Right lobe of liver (tissue), 6 donors: Measurements from ENCODE around the gene ARHGEF2. TPM values are rescaled to one million over a fixed set of nuclear protein-coding genes. Genes with fewer than 3 reads are reported as not detected.

ENCODE experiments used
- ATAC-seq, 4 donors: fragments of 200-7000 bp; cut with Tn5 transposase; one replicate each; pipeline ENCODE4 v1.9.1; 2020; ENCODE audit warnings: mild to moderate bottlenecking in 4 of 4, moderate library complexity in 4 of 4
- DNase-seq, 3 donors: peaks; one replicate each; pipeline ENCODE4 v3.0.0-alpha.2; 2020
- H3K27ac ChIP-seq, 3 donors: fragments of 200-600 bp; one replicate each; pipeline ENCODE4 v1.8.0; 2022
- H3K27me3 ChIP-seq, 2 donors: fragments of 200-600 bp; one replicate each; pipeline ENCODE4 v1.8.0; 2022
- H3K36me3 ChIP-seq, 4 donors: fragments of 200-600 bp; sonication (generic) in 1 of 4; one replicate each; pipeline versions ENCODE4 v1.5.1 to v1.8.0; 2017 to 2022; ENCODE audit warnings: control low read depth in 1 of 4
- H3K4me1 ChIP-seq, 4 donors: fragments of 200-600 bp; sonication (generic) in 1 of 4; one replicate each; pipeline versions ENCODE4 v1.5.1 to v1.8.0; 2017 to 2022; ENCODE audit warnings: control low read depth in 1 of 4
- H3K4me3 ChIP-seq, 3 donors: fragments of 200-600 bp; one replicate each; pipeline ENCODE4 v1.8.0; 2022
- H3K9me3 ChIP-seq, 4 donors: fragments of 200-600 bp; sonication (generic) in 1 of 4; one replicate each; pipeline versions ENCODE4 v1.5.1 to v1.8.0; 2017 to 2022; ENCODE audit warnings: control low read depth in 1 of 4
- POLR2A ChIP-seq: fragments of 450-650 bp; IDR thresholded peaks from one replicate; pipeline ENCODE4 v1.6.1; 2017; ENCODE audit warnings: antibody characterized with exemption, mild to moderate bottlenecking
- WGBS: methylation state at CpG from one replicate; pipeline ENCODE4 v1.1.6; 2018; ENCODE audit warnings: low coverage, low lambda C conversion rate; ENCODE audit not compliant: insufficient coverage; ENCODE audit errors: missing lambda C conversion rate; 5-methylcytosine and 5-hydroxymethylcytosine counted together
- intact Hi-C, 2 donors: fragments of 100-400 bp; cut with DNase I; formaldehyde crosslinking; loops; one replicate each; pipeline versions ENCODE4 v1.11.2 to v1.14.1; 2022
- total RNA-seq, 6 experiments: library from RNA; depleted of rRNA in 2 of 6; stranded (reverse); fragments of >200 nt in 2 of 6; fragmentation: NEBNext Ultra II Directional in 3 of 6; extraction: Animal tissue kit (Norgen Biotek cat#: 25700) in 3 of 6; gene quantifications; one replicate each; pipeline versions ENCODE4 v1.1.0 to v1.2.4, GENCODE V29; 2016 to 2023
- TF ChIP-seq, protein P1 (sequence below), 4 donors: fragments of 200-600 bp in 3 of 4; fragments of 450-650 bp in 1 of 4; IDR thresholded peaks; one replicate each; pipeline versions ENCODE4 v1.5.1 to v1.8.0; 2016 to 2022; ENCODE audit warnings: antibody characterized with exemption in 4 of 4, mild to moderate bottlenecking in 2 of 4
- donor health status: DM: no; HTN: yes; CAD: no.
- donor health status: DM: no; HTN: no; CAD: no.
- donor health status: DM: no; HTN: no; CAD: no.
- donor health status: DM: no; HTN: yes; CAD: no.
- donor health status: DM: no; HTN: yes; CAD: no.

ARHGEF2 gene
- total RNA-seq, 6 experiments from 2014 or later = 7.9 to 23.8 (median 13.1) TPM

DNA sequence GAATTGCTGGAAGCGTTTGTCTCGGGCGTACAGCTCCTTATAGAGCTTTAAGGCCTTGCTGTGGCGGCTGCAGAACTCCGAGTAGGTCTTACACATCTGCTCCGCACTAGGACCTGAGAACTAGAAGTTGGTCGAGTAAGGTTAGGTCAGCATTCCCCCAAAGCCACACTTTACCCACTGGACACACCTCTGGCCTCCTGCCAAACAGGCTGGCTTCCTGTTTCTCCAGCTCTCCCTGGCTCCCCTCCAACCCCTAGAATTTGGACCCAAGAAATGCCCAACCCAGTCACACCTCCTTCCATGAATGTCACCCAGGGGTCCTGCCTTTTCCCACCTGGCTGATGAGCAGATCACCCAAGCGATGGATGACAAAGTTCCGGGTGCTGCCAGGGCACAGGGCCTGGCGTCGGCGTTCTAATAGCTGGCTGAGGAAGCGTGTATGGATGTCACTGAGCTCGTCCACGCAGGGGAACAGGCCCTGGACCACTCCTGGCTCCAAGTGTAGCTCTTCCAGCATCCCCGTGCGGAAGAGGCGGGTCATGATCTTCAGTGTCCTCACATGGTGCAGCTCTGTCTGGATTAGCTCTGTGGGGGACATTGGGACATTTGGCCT lies 15.6 kb downstream of the ARHGEF2 start:
- TF ChIP-seq, protein P1, sequence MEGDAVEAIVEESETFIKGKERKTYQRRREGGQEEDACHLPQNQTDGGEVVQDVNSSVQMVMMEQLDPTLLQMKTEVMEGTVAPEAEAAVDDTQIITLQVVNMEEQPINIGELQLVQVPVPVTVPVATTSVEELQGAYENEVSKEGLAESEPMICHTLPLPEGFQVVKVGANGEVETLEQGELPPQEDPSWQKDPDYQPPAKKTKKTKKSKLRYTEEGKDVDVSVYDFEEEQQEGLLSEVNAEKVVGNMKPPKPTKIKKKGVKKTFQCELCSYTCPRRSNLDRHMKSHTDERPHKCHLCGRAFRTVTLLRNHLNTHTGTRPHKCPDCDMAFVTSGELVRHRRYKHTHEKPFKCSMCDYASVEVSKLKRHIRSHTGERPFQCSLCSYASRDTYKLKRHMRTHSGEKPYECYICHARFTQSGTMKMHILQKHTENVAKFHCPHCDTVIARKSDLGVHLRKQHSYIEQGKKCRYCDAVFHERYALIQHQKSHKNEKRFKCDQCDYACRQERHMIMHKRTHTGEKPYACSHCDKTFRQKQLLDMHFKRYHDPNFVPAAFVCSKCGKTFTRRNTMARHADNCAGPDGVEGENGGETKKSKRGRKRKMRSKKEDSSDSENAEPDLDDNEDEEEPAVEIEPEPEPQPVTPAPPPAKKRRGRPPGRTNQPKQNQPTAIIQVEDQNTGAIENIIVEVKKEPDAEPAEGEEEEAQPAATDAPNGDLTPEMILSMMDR (IDR thresholded peaks at IDR 0.05) = no peak
- no peak for TF ChIP-seq POLR2A
- H3K36me3 ChIP-seq = peaks cover 0 to 34% (median 4%) of the 10 kb centered on the region in 4 donors
- no peaks in the 10 kb centered on the region for H3K27me3 ChIP-seq
- no peak overlapping the region for H3K27ac ChIP-seq
- DNase-seq (peak in 1 of 3 donors; percentile 56), ATAC-seq (no peak)
- H3K4me3 ChIP-seq = no peak overlapping the region
- intact Hi-C loops = no loop called here
- H3K9me3 ChIP-seq = no peaks in the 10 kb centered on the region
- WGBS = 84% methylated on average over 5 of the region's 18 CpGs
- H3K4me1 ChIP-seq = peaks cover 0 to 6% (median 3%) of the 10 kb centered on the region in 4 donors

- intact Hi-C loops = no loop called here
- H3K27me3 ChIP-seq = no peaks in the 10 kb centered on the region
- no peak overlapping the region for H3K27ac ChIP-seq
- H3K4me3 ChIP-seq = no peak overlapping the region
- ATAC-seq (peak; percentile 52 to 76 (median 62)), DNase-seq (peak in 2 of 3 donors; percentile 53 to 55)
- 57% methylated on average over 7 of the region's 14 CpGs for WGBS
- peaks cover 0 to 39% (median 4%) of the 10 kb centered on the region in 4 donors for H3K36me3 ChIP-seq
- H3K9me3 ChIP-seq = no peaks in the 10 kb centered on the region
- no peaks in the 10 kb centered on the region for H3K4me1 ChIP-seq
- TF ChIP-seq, protein P1 (IDR thresholded peaks at IDR 0.05) = no peak
- no peak for TF ChIP-seq POLR2A
Observed at GRCh38 chr1:155961937-155962336, 16.4 kb downstream of the ARHGEF2 start.

DNA sequence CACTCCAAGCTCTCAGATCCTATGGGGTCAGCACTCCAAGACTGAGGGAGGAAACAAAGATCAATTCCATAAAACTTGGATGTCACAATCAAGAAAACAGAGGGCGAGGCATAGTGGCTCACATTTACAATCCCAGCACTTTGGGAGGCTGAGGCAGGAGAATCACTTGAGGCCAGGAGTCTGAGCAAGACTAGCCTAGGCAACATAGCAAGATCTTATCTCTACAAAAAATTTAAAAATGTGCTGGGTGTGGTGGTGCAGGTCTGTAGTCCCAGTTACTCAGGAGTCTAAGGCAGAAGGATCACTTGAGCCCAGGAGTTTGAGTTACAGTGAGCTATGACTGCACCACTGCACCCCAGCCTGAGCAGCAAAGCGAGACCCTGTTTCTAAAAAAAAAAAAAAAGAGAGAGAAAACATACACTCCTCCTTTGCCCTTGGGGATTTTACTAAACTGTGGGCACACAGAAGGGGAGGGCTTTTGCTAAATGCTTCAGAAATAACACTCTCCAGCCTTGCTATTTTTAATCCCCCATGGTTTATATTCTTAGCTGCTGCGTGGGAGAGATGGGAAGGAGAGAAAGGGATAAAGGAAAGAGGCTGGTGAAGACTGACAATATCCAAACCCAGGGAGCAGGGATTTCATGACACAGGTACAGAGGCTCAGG lies 18.1 kb downstream of the ARHGEF2 start:
- TF ChIP-seq, protein P1 (IDR thresholded peaks at IDR 0.05) = no peak
- Histone ChIP-seq H3K4me1 (no peaks in the 10 kb centered on the region), H3K4me3 (no peak overlapping the region), H3K27me3 (no peaks in the 10 kb centered on the region), H3K36me3 (peaks cover 0 to 44% (median 3%) of the 10 kb centered on the region in 4 donors), H3K9me3 (no peaks in the 10 kb centered on the region), H3K27ac (no peak overlapping the region)
- DNase-seq = no peak
- intact Hi-C loops = no loop called here
- 83% methylated on average over 2 of the region's 3 CpGs for WGBS
- ATAC-seq = no peak

- DNase-seq (no peak), ATAC-seq (no peak)
- no peak overlapping the region for H3K27ac ChIP-seq
- TF ChIP-seq, protein P1 (IDR thresholded peaks at IDR 0.05) = no peak
- no peak for TF ChIP-seq POLR2A
- no peaks in the 10 kb centered on the region for H3K4me1 ChIP-seq
- no peak overlapping the region for H3K4me3 ChIP-seq
- no peaks in the 10 kb centered on the region for H3K9me3 ChIP-seq
- no peaks in the 10 kb centered on the region for H3K27me3 ChIP-seq
- 100% methylated on average over 1 of the region's 12 CpGs for WGBS
- intact Hi-C loops = no loop called here
- peaks cover 0 to 52% (median 6%) of the 10 kb centered on the region in 4 donors for H3K36me3 ChIP-seq
Observed at GRCh38 chr1:155957411-155957915, 20.9 kb downstream of the ARHGEF2 start.
